ENCODE results near the gene MPL.
"Not testable (repeated sequence)": the region's sequence is repeated elsewhere in the genome, so short reads cannot be mapped to it uniquely, and the experiment has no call there.

Gene MPL

DNA sequence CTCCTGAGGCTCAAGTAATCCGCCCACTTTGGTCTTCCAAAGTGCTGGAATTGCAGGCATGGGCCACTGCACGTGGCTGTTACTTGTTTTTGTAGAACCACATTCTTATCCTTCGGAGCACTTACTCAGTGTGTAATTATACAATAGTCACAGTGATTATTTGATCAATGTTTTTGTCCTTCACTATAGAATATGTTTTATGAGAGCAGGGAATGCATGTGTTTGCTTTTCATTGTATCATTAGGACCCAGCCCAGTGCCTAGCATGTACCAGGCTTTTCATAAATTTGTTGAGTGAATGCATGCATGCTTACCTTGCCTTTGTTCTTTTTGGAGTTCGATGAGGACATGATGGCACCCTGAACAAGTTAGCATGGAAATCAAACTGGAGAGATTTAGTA lies 57.9 kb downstream of the MPL start:
- TF ChIP-seq, protein P1, sequence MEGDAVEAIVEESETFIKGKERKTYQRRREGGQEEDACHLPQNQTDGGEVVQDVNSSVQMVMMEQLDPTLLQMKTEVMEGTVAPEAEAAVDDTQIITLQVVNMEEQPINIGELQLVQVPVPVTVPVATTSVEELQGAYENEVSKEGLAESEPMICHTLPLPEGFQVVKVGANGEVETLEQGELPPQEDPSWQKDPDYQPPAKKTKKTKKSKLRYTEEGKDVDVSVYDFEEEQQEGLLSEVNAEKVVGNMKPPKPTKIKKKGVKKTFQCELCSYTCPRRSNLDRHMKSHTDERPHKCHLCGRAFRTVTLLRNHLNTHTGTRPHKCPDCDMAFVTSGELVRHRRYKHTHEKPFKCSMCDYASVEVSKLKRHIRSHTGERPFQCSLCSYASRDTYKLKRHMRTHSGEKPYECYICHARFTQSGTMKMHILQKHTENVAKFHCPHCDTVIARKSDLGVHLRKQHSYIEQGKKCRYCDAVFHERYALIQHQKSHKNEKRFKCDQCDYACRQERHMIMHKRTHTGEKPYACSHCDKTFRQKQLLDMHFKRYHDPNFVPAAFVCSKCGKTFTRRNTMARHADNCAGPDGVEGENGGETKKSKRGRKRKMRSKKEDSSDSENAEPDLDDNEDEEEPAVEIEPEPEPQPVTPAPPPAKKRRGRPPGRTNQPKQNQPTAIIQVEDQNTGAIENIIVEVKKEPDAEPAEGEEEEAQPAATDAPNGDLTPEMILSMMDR (IDR thresholded peaks at IDR 0.05; ENCODE audit: low read depth, low read length), result no peak
- Histone ChIP-seq H3K4me1 (no peaks in the 10 kb centered on the region), H3K4me3 (ENCODE audit: low read depth, low read length) (no peak overlapping the region), H3K27me3 (no peaks in the 10 kb centered on the region), H3K36me3 (no peaks in the 10 kb centered on the region), H3K9me3 (no peaks in the 10 kb centered on the region)
- no peak for DNase-seq

DNA sequence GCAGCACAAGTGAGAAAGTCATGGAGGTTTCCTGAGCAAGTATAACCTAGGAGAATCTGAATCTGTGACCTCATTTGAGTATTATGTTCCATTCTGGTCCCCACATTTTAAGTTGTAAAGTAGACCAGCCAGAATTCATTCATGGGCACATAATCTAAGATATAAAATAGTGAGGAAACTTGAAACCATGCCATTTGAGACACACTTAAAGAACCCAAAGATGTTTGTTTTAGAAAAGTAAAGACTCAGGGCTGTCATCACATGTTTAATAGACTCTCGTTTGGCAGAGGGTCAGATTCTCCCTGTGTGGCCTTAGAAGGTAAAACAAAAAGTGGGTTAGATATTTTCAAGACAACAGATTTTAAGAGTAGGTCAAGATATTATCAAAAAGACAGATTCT lies 58.4 kb downstream of the MPL start:
- Histone ChIP-seq H3K9me3 (no peaks in the 10 kb centered on the region), H3K27me3 (no peaks in the 10 kb centered on the region), H3K36me3 (no peaks in the 10 kb centered on the region), H3K4me3 (ENCODE audit: low read depth, low read length) (no peak overlapping the region), H3K4me1 (no peaks in the 10 kb centered on the region)
- TF ChIP-seq, protein P1 (IDR thresholded peaks at IDR 0.05; ENCODE audit: low read depth, low read length), result no peak
- DNase-seq, result no peak

DNA sequence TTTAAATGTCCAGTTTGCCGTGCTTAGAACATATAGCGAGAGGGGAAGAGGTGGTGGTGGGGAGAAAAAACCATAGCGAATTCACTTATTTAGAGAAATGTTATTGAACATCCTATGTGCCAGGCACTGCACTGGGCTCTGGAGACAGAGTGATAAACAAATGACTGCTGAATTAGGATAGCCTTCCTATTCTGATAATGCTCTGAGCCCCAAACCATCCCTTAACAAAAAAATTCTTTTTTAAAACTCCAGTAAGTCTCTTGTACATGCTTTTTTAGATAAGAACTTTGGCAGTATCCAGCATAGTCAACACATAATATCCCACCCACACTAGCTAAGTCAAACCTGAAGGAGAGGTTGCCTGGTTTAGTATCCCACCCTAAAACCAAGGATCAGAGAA lies 60.6 kb downstream of the MPL start:
- H3K4me1 ChIP-seq, result no peaks in the 10 kb centered on the region
- no peak overlapping the region for H3K4me3 ChIP-seq (ENCODE audit: low read depth, low read length)
- no peaks in the 10 kb centered on the region for H3K27me3 ChIP-seq
- no peak for DNase-seq
- TF ChIP-seq, protein P1 (IDR thresholded peaks at IDR 0.05; ENCODE audit: low read depth, low read length), result no peak
- no peaks in the 10 kb centered on the region for H3K36me3 ChIP-seq
- no peaks in the 10 kb centered on the region for H3K9me3 ChIP-seq

DNA sequence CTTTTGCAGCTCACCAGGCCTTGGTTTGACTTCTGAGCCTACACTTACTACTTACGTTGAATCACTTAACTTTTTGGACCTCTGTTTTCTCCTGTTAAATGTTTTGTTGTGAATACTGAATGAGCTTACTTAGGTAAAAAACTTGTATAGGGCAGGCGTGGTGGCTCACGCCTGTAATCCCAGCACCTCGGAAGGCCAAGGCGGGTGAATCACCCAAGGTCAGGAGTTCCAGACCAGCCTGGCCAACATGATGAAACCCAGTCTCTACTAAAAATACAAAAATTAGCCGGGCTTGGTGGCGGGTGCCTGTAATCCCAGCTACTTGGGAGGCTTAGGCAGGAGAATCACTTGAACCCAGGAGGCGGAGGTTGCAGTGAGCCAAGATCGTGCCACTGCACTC lies 62.8 kb downstream of the MPL start:
- H3K4me3 ChIP-seq (ENCODE audit: low read depth, low read length); H3K9me3 ChIP-seq; H3K36me3 ChIP-seq; DNase-seq; H3K27me3 ChIP-seq; H3K4me1 ChIP-seq: not testable (repeated sequence)

DNA sequence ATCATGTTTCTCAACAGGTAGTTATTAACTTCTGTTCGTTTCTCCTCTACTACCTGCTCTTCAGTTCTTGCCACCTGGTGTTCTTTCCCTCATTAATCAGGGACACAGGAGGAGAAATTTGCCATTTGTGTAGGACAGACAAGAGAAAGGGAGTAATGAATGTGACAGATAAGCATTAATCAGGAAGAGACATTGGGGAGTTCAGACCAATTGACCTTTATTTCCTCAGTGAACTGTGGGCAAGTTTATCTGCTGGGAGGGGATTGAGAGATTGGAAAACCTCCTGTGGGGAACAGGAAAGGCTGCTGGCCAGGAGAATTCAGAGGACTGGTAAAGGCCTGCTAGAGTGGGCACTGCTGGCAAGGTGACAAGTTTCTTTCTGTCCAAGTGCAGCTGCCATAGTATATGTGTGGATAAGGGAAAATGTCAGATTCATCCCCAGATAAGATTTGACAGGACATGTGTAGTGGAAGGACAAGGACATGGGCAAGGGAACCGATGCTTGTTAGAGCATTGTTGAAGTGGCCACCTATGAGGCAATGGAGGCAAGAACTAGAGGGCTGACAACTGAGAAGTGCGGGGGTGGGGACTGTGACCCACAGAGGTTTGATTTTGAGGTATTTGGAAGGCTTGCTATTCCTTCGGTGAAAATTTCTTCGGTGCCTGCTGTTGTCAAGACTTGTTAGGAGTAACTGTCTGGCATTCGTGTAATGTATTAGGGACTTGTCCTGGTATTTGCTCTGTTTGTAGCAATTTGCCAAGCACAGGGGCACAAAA lies 64.7 kb downstream of the MPL start:
- Histone ChIP-seq H3K27me3 (no peaks in the 10 kb centered on the region), H3K36me3 (no peaks in the 10 kb centered on the region; the same call in 1 of the 2 replicates)
- DNase-seq, result no peak

More for the DNA sequence above, 64.7 kb downstream of the MPL start:
- TF ChIP-seq, protein P1 (IDR thresholded peaks at IDR 0.05; ENCODE audit: low read depth, low read length), result no peak
- Histone ChIP-seq H3K9me3 (no peaks in the 10 kb centered on the region), H3K4me3 (ENCODE audit: low read depth, low read length) (no peak overlapping the region), H3K4me1 (no peaks in the 10 kb centered on the region)

All from BE2C (cell line).